IMR-90 (cell line): ENCODE results near the gene GRM8.

Experiments used
- CEBPB ChIP-seq: IDR thresholded peaks from 2 replicates; pipeline ENCODE4 v1.6.1; 2012; ENCODE audit warnings: low read depth, low read length, improper control_type of control experiment
- POLR2A ChIP-seq: IDR thresholded peaks from 2 replicates; pipeline ENCODE4 v1.6.1; 2012; ENCODE audit warnings: mild to moderate bottlenecking, low read depth, low read length
- RAD21 ChIP-seq: IDR thresholded peaks from 2 replicates; pipeline ENCODE4 v1.6.1; 2012; ENCODE audit warnings: low read length, improper control_type of control experiment
- SMC3 ChIP-seq: fragments of 150-350 bp; IDR thresholded peaks from 2 replicates; pipeline ENCODE4 v1.6.1; 2016; ENCODE audit warnings: low read depth, mild to moderate bottlenecking, antibody characterized with exemption, low read length, moderate library complexity
- TF ChIP-seq, protein P1 (sequence below): conservative IDR thresholded peaks from 2 replicates; pipeline ENCODE4 v1.5.1; 2012; ENCODE audit warnings: mild to moderate bottlenecking, low read depth, low read length, improper control_type of control experiment

DNA sequence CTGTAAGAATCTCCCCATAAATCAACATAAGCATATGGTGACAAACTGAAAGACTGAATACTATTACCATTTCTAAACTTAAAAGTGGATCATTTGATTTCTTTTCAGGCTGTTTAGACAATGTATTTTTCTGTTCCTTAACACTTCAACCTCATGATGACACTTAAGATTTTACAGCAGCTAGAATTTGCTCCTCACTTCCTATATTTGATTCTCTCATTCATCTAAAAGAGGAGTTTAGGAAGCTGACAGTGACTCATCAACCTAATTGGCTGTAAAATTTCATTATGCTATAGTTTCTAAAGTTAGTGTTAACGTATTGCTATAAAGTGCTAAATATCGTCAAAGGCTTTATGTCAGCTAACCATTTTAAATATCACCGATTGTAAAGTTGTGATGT, 478.7 kb downstream of the GRM8 start:
- TF ChIP-seq, protein P1, sequence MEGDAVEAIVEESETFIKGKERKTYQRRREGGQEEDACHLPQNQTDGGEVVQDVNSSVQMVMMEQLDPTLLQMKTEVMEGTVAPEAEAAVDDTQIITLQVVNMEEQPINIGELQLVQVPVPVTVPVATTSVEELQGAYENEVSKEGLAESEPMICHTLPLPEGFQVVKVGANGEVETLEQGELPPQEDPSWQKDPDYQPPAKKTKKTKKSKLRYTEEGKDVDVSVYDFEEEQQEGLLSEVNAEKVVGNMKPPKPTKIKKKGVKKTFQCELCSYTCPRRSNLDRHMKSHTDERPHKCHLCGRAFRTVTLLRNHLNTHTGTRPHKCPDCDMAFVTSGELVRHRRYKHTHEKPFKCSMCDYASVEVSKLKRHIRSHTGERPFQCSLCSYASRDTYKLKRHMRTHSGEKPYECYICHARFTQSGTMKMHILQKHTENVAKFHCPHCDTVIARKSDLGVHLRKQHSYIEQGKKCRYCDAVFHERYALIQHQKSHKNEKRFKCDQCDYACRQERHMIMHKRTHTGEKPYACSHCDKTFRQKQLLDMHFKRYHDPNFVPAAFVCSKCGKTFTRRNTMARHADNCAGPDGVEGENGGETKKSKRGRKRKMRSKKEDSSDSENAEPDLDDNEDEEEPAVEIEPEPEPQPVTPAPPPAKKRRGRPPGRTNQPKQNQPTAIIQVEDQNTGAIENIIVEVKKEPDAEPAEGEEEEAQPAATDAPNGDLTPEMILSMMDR, result no peak
- TF ChIP-seq RAD21, result no peak
- TF ChIP-seq SMC3, result no peak
- TF ChIP-seq POLR2A, result no peak
- no peak for TF ChIP-seq CEBPB
